Prostate gland (tissue), 2 donors: ENCODE data around the gene BNIP5. TPM values are rescaled to one million over a fixed set of nuclear protein-coding genes. Genes with fewer than 3 reads are reported as not detected.

ENCODE experiments used
- DNase-seq: peaks from one replicate; pipeline ENCODE4 v3.0.0-alpha.2; 2019; ENCODE audit warnings: low spot score
- H3K27ac ChIP-seq, 2 donors: fragments of 200-600 bp; sonication (generic); 2 replicates each; pipeline ENCODE4 v1.5.1; 2017 to 2019
- H3K27me3 ChIP-seq: fragments of 200-600 bp; sonication (generic); replicated peaks from 2 replicates; pipeline ENCODE4 v1.5.1; 2019; ENCODE audit not compliant: insufficient read depth
- H3K36me3 ChIP-seq, 2 donors: fragments of 200-600 bp; sonication (generic); 1 replicate in 1 of 2; 2 replicates in 1 of 2; pipeline versions ENCODE4 v1.5.1 to v1.8.1; 2017 to 2019
- H3K4me1 ChIP-seq: fragments of 200-600 bp; sonication (generic); replicated peaks from 2 replicates; pipeline ENCODE4 v1.5.1; 2019
- H3K4me3 ChIP-seq, 2 donors: fragments of 200-600 bp; sonication (generic); 2 replicates each; pipeline ENCODE4 v1.5.1; 2017 to 2019
- H3K9me3 ChIP-seq: fragments of 200-600 bp; sonication (generic); 2 replicates; pipeline ENCODE4 v1.5.1; 2017
- CTCF ChIP-seq, 4 experiments: fragments of 200-600 bp in 2 of 4; fragments of 450-650 bp in 2 of 4; sonication (generic) in 2 of 4; IDR thresholded peaks; 1 replicate in 3 of 4; 2 replicates in 1 of 4; pipeline ENCODE4 v1.5.1; 2016 to 2019; ENCODE audit warnings: antibody characterized with exemption in 4 of 4, mild to moderate bottlenecking in 2 of 4, moderate library complexity in 2 of 4
- POLR2A ChIP-seq: fragments of 450-650 bp; IDR thresholded peaks from one replicate; pipeline ENCODE4 v1.6.1; 2016; ENCODE audit warnings: antibody characterized with exemption, mild to moderate bottlenecking
- POLR2AphosphoS5 ChIP-seq: sonication (generic); formaldehyde crosslinking; IDR thresholded peaks from one replicate; pipeline ENCODE4 v1.6.1; 2017; ENCODE audit warnings: antibody characterized with exemption
- WGBS: methylation state at CpG from one replicate; pipeline ENCODE4 v1.1.5; 2018; 5-methylcytosine and 5-hydroxymethylcytosine counted together
- intact Hi-C: fragments of 100-400 bp; cut with DNase I; formaldehyde crosslinking; loops from one replicate; pipeline ENCODE4 v1.14.2; 2022
- total RNA-seq, 2 donors: library from RNA; depleted of rRNA; stranded (reverse); fragments of >200 nt; gene quantifications; one replicate each; pipeline ENCODE4 v1.1.0, GENCODE V29; 2016

BNIP5 gene
- total RNA-seq, 2 donors from 2014 or later = 0.34 TPM; not detected in 1

- Histone ChIP-seq H3K27me3 (no peaks in the 10 kb centered on the region), H3K27ac (no peak overlapping the region), H3K4me3 (no peak overlapping the region), H3K36me3 (no peaks in the 10 kb centered on the region), H3K4me1 (no peaks in the 10 kb centered on the region), H3K9me3 (no peaks in the 10 kb centered on the region)
- intact Hi-C loops = no loop called here
- DNase-seq = no peak
- WGBS = 56% methylated on average over 7 of the region's 7 CpGs
- TF ChIP-seq POLR2A (no peak), POLR2AphosphoS5 (no peak), CTCF (IDR thresholded peaks at IDR 0.05) (no peak)
Observed at GRCh38 chr6:36289281-36289878, 47.3 kb downstream of the BNIP5 start.

- TF ChIP-seq POLR2A = no peak
- no peak for TF ChIP-seq CTCF (IDR thresholded peaks at IDR 0.05)
- no peak for TF ChIP-seq POLR2AphosphoS5
- WGBS = 64% methylated on average over 5 of the region's 5 CpGs
- H3K4me1 ChIP-seq = no peaks in the 10 kb centered on the region
- H3K27me3 ChIP-seq = no peaks in the 10 kb centered on the region
- no peak overlapping the region for H3K4me3 ChIP-seq
- H3K27ac ChIP-seq = no peak overlapping the region
- no peaks in the 10 kb centered on the region for H3K9me3 ChIP-seq
- H3K36me3 ChIP-seq = no peaks in the 10 kb centered on the region
- intact Hi-C loops = no loop called here
- DNase-seq = no peak
Observed at GRCh38 chr6:36286858-36287257, 49.8 kb downstream of the BNIP5 start.

- Histone ChIP-seq H3K4me3 (no peak overlapping the region), H3K9me3 (no peaks in the 10 kb centered on the region), H3K27ac (no peak overlapping the region), H3K4me1 (no peaks in the 10 kb centered on the region), H3K27me3 (no peaks in the 10 kb centered on the region), H3K36me3 (no peaks in the 10 kb centered on the region)
- intact Hi-C loops = no loop called here
- DNase-seq = no peak
- WGBS = 95% methylated on average over 1 of the region's 1 CpG
- TF ChIP-seq POLR2AphosphoS5 = no peak
- TF ChIP-seq POLR2A = no peak
- TF ChIP-seq CTCF (IDR thresholded peaks at IDR 0.05) = no peak
Observed at GRCh38 chr6:36285797-36286196, 50.9 kb downstream of the BNIP5 start.

GRCh38 chr6:36285187-36285671 lies 51.5 kb downstream of the BNIP5 start:
- no peak for DNase-seq
- Histone ChIP-seq H3K27ac (no peak overlapping the region), H3K4me1 (no peaks in the 10 kb centered on the region), H3K27me3 (no peaks in the 10 kb centered on the region), H3K9me3 (no peaks in the 10 kb centered on the region), H3K4me3 (no peak overlapping the region), H3K36me3 (no peaks in the 10 kb centered on the region)
- no peak for TF ChIP-seq POLR2A
- WGBS = 13% methylated on average over 26 of the region's 26 CpGs
- intact Hi-C loops = no loop called here

GRCh38 chr6:36284359-36284758 lies 52.3 kb downstream of the BNIP5 start:
- DNase-seq = no peak
- Histone ChIP-seq H3K4me3 (no peak overlapping the region), H3K27ac (no peak overlapping the region), H3K36me3 (no peaks in the 10 kb centered on the region), H3K9me3 (no peaks in the 10 kb centered on the region), H3K4me1 (no peaks in the 10 kb centered on the region), H3K27me3 (no peaks in the 10 kb centered on the region)
- TF ChIP-seq CTCF (IDR thresholded peaks at IDR 0.05) (no peak), POLR2A (no peak), POLR2AphosphoS5 (no peak)
- intact Hi-C loops = no loop called here
- 94% methylated on average over 1 of the region's 1 CpG for WGBS
